Suprapubic skin (tissue), 3 donors: ENCODE results near the gene IKBKG.
"Not testable (repeated sequence)": the region's sequence is repeated elsewhere in the genome, so short reads cannot be mapped to it uniquely, and the experiment has no call there.

Experiments used
- POLR2A ChIP-seq, 2 donors: fragments of 450-650 bp; IDR thresholded peaks; one replicate each; pipeline ENCODE4 v1.6.1; 2017; ENCODE audit warnings: antibody characterized with exemption in 2 of 2, mild to moderate bottlenecking in 2 of 2, moderate library complexity in 2 of 2
- TF ChIP-seq, protein P1 (sequence below), 2 donors: fragments of 200-600 bp in 1 of 2; fragments of 450-650 bp in 1 of 2; sonication (generic) in 1 of 2; IDR thresholded peaks; one replicate each; pipeline ENCODE4 v1.5.1; 2016 to 2019; ENCODE audit warnings: antibody characterized with exemption in 2 of 2, mild to moderate bottlenecking in 1 of 2, moderate library complexity in 1 of 2

DNA sequence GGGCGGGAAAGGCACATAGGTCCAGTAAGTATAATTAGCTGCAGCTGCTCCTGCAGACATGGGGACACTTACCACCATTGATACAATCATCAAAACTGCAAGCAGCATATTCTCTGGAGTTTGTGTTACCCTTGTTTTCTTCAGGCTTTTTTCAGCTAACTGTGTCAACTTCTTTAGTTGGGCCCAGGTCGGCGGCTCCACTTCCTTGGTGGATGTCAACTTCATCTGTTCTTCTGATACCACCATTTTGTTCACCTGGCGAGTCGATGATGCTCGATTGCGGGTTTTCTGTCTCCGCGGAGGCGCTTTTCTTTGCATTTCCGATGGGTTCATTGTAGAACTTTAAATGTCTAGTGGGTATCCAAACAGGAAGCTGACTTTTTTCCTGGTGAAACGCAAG lies 63.7 kb downstream of the IKBKG start:
- TF ChIP-seq, protein P1, sequence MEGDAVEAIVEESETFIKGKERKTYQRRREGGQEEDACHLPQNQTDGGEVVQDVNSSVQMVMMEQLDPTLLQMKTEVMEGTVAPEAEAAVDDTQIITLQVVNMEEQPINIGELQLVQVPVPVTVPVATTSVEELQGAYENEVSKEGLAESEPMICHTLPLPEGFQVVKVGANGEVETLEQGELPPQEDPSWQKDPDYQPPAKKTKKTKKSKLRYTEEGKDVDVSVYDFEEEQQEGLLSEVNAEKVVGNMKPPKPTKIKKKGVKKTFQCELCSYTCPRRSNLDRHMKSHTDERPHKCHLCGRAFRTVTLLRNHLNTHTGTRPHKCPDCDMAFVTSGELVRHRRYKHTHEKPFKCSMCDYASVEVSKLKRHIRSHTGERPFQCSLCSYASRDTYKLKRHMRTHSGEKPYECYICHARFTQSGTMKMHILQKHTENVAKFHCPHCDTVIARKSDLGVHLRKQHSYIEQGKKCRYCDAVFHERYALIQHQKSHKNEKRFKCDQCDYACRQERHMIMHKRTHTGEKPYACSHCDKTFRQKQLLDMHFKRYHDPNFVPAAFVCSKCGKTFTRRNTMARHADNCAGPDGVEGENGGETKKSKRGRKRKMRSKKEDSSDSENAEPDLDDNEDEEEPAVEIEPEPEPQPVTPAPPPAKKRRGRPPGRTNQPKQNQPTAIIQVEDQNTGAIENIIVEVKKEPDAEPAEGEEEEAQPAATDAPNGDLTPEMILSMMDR (IDR thresholded peaks at IDR 0.05), result not testable (repeated sequence)
- TF ChIP-seq POLR2A (IDR thresholded peaks at IDR 0.05), result not testable (repeated sequence)
